GM18505 (cell line): ENCODE measurements around the gene LAMTOR1.

ENCODE experiments used
- ATAC-seq: cut with Tn5 transposase; IDR thresholded peaks from one replicate; pipeline ENCODE4 v1.9.1; 2021; ENCODE audit not compliant: unreplicated experiment
- POLR2A ChIP-seq: IDR thresholded peaks from 4 replicates; pipeline ENCODE4 v1.6.1; 2011; ENCODE audit warnings: borderline replicate concordance; ENCODE audit not compliant: insufficient read depth, insufficient read length; ENCODE audit errors: extremely low read depth

LAMTOR1 gene

GRCh38 chr11:72111300-72112142 is 8.4 kb upstream of the LAMTOR1 start:
- no peak for TF ChIP-seq POLR2A
- peak; percentile 6 for ATAC-seq

- ATAC-seq = no peak
- TF ChIP-seq POLR2A = no peak
Measured at GRCh38 chr11:72105888-72106287, 2.8 kb upstream of the LAMTOR1 start, which contains the start of gene TOMT. TSS of gene TOMT (plus strand) at chr11:72105924. CDS start at chr11:72105952, 28 bp downstream.

- TF ChIP-seq POLR2A = no peak
- no peak for ATAC-seq
Measured at GRCh38 chr11:72103754-72104167, 664 bp upstream of the LAMTOR1 start.

- no peak for ATAC-seq
- TF ChIP-seq POLR2A = no peak
Measured at GRCh38 chr11:72102631-72102945, 509 bp downstream of the LAMTOR1 start.

GRCh38 chr11:72102162-72102561 is 935 bp downstream of the LAMTOR1 start:
- no peak for TF ChIP-seq POLR2A
- no peak for ATAC-seq

GRCh38 chr11:72100462-72100861 is 2.6 kb downstream of the LAMTOR1 start:
- ATAC-seq = no peak
- TF ChIP-seq POLR2A = no peak

- no peak for ATAC-seq
- no peak for TF ChIP-seq POLR2A
Measured at GRCh38 chr11:72100009-72100408, 3.1 kb downstream of the LAMTOR1 start.

- TF ChIP-seq POLR2A = no peak
- ATAC-seq = no peak
Measured at GRCh38 chr11:72098741-72099140, 4.4 kb downstream of the LAMTOR1 start.

GRCh38 chr11:72091292-72091691 is 11.8 kb downstream of the LAMTOR1 start:
- no peak for ATAC-seq
- TF ChIP-seq POLR2A = no peak

- no peak for TF ChIP-seq POLR2A
- no peak for ATAC-seq
Measured at GRCh38 chr11:72088076-72088808, 14.9 kb downstream of the LAMTOR1 start.

GRCh38 chr11:72085621-72086351 is 17.3 kb downstream of the LAMTOR1 start:
- TF ChIP-seq POLR2A = no peak
- ATAC-seq = no peak

GRCh38 chr11:72084965-72085364 is 18.1 kb downstream of the LAMTOR1 start:
- no peak for TF ChIP-seq POLR2A
- no peak for ATAC-seq

- TF ChIP-seq POLR2A = no peak
Measured at GRCh38 chr11:72084076-72084475, 19.0 kb downstream of the LAMTOR1 start.

More at GRCh38 chr11:72084076-72084475, 19.0 kb downstream of the LAMTOR1 start:
- no peak for ATAC-seq
